Thoracic aorta (tissue), 2 donors: Measurements from ENCODE around the gene ATG13. TPM values are rescaled to one million over a fixed set of nuclear protein-coding genes. Genes with fewer than 3 reads are reported as not detected.

ENCODE experiments used
- ATAC-seq: fragments of 150-250 bp; one replicate; pipeline ENCODE4 v1.8.0; 2017; ENCODE audit warnings: low read depth; ENCODE audit not compliant: insufficient number of reproducible peaks, low FRiP score
- DNase-seq: peaks from one replicate; pipeline ENCODE4 v3.0.0-alpha.2; 2020; ENCODE audit warnings: low spot score
- H3K27ac ChIP-seq, 2 donors: fragments of 200-600 bp; sonication (generic); 1 replicate in 1 of 2; 2 replicates in 1 of 2; pipeline ENCODE4 v1.5.1; 2016; ENCODE audit warnings: mild to moderate bottlenecking in 2 of 2, moderate library complexity in 2 of 2
- H3K27me3 ChIP-seq: fragments of 200-600 bp; sonication (generic); replicated peaks from 2 replicates; pipeline ENCODE4 v1.6.0; 2016; ENCODE audit warnings: mild to moderate bottlenecking; ENCODE audit not compliant: insufficient read depth
- H3K36me3 ChIP-seq: fragments of 200-600 bp; sonication (generic); one replicate; pipeline ENCODE4 v1.5.1; 2016
- H3K4me1 ChIP-seq, 2 donors: fragments of 200-600 bp; sonication (generic); 1 replicate in 1 of 2; 2 replicates in 1 of 2; pipeline versions ENCODE4 v1.5.1 to v1.6.0; 2016; ENCODE audit warnings: low read depth in 2 of 2, mild to moderate bottlenecking in 1 of 2; ENCODE audit not compliant: control insufficient read depth in 1 of 2
- H3K4me3 ChIP-seq: fragments of 200-600 bp; sonication (generic); 2 replicates; pipeline ENCODE4 v1.5.1; 2016; ENCODE audit warnings: mild to moderate bottlenecking
- H3K9me3 ChIP-seq: fragments of 200-600 bp; sonication (generic); 2 replicates; pipeline ENCODE4 v1.5.1; 2016
- CTCF ChIP-seq: fragments of 200-600 bp; sonication (generic); IDR thresholded peaks from one replicate; pipeline ENCODE4 v1.5.1; 2019; ENCODE audit warnings: antibody characterized with exemption
- total RNA-seq, 2 donors: library from RNA; depleted of rRNA; stranded (reverse); fragments of >200 nt; gene quantifications; one replicate each; pipeline versions ENCODE4 v1.1.0 to v1.2.3, GENCODE V29; 2016

The ATG13 gene
- total RNA-seq, 2 donors from 2014 or later, result 121 to 144 TPM

GRCh38 chr11:46601129-46601528 is 16.2 kb upstream of the ATG13 start:
- DNase-seq (no peak), ATAC-seq (no peak)
- no peaks in the 10 kb centered on the region for H3K9me3 ChIP-seq
- no peak for TF ChIP-seq CTCF
- H3K4me3 ChIP-seq, result no peak overlapping the region
- H3K27me3 ChIP-seq, result no peaks in the 10 kb centered on the region
- H3K27ac ChIP-seq, result no peak overlapping the region
- H3K4me1 ChIP-seq, result no peaks in the 10 kb centered on the region
- no peaks in the 10 kb centered on the region for H3K36me3 ChIP-seq

- no peak for ATAC-seq
- Histone ChIP-seq H3K4me3 (no peak overlapping the region), H3K4me1 (no peaks in the 10 kb centered on the region), H3K36me3 (no peaks in the 10 kb centered on the region), H3K27me3 (no peaks in the 10 kb centered on the region), H3K27ac (no peak overlapping the region), H3K9me3 (no peaks in the 10 kb centered on the region)
- no peak for DNase-seq
- TF ChIP-seq CTCF, result no peak
Measured at GRCh38 chr11:46603704-46604308, 13.5 kb upstream of the ATG13 start.

- no peaks in the 10 kb centered on the region for H3K36me3 ChIP-seq
- H3K9me3 ChIP-seq, result no peaks in the 10 kb centered on the region
- no peaks in the 10 kb centered on the region for H3K4me1 ChIP-seq
- ATAC-seq (no peak), DNase-seq (no peak)
- no peak overlapping the region for H3K27ac ChIP-seq
- no peak for TF ChIP-seq CTCF
- no peaks in the 10 kb centered on the region for H3K27me3 ChIP-seq
- H3K4me3 ChIP-seq, result no peak overlapping the region
Measured at GRCh38 chr11:46604796-46605195, 12.6 kb upstream of the ATG13 start.

- ATAC-seq, result no peak
- no peaks in the 10 kb centered on the region for H3K36me3 ChIP-seq
- no peak overlapping the region for H3K27ac ChIP-seq
- H3K9me3 ChIP-seq, result no peaks in the 10 kb centered on the region
- no peaks in the 10 kb centered on the region for H3K4me1 ChIP-seq
- H3K27me3 ChIP-seq, result no peaks in the 10 kb centered on the region
- no peak for DNase-seq
- no peak for TF ChIP-seq CTCF
- no peak overlapping the region for H3K4me3 ChIP-seq
Measured at GRCh38 chr11:46607516-46607915, 9.8 kb upstream of the ATG13 start.

- no peak overlapping the region for H3K27ac ChIP-seq
- H3K4me3 ChIP-seq, result no peak overlapping the region
- H3K4me1 ChIP-seq, result no peaks in the 10 kb centered on the region
- no peak for TF ChIP-seq CTCF
- no peak for DNase-seq
- no peak for ATAC-seq
- no peaks in the 10 kb centered on the region for H3K27me3 ChIP-seq
- H3K36me3 ChIP-seq, result no peaks in the 10 kb centered on the region
- H3K9me3 ChIP-seq, result no peaks in the 10 kb centered on the region
Measured at GRCh38 chr11:46609386-46609785, 8.0 kb upstream of the ATG13 start.
